Cardiac muscle cell (in vitro differentiated cells and primary cell): ENCODE results near the gene TMEM9. TPM values are rescaled to one million over a fixed set of nuclear protein-coding genes. Genes with fewer than 3 reads are reported as not detected.

Experiments
- DNase-seq, 2 donors: peaks; one replicate each; pipeline versions ENCODE4 v3.0.0 to v3.0.0-alpha.2; 2010 to 2017; ENCODE audit warnings: low read depth in 1 of 2, low spot score in 1 of 2
- H3K27ac ChIP-seq: fragments of 200-600 bp; sonication (generic); 2 replicates; pipeline ENCODE4 v1.5.1; 2016
- H3K27me3 ChIP-seq: fragments of 200-600 bp; sonication (generic); 2 replicates; pipeline ENCODE4 v1.6.0; 2016; ENCODE audit warnings: control low read depth
- H3K36me3 ChIP-seq: fragments of 200-600 bp; sonication (generic); 2 replicates; pipeline ENCODE4 v1.5.1; 2016; ENCODE audit warnings: control low read depth
- H3K4me1 ChIP-seq: fragments of 200-600 bp; sonication (generic); 2 replicates; pipeline ENCODE4 v1.8.1; 2017; ENCODE audit warnings: low read depth, mild to moderate bottlenecking, mixed run types
- H3K4me3 ChIP-seq: fragments of 200-600 bp; sonication (generic); 2 replicates; pipeline ENCODE4 v1.5.1; 2016; ENCODE audit warnings: mild to moderate bottlenecking
- H3K9me3 ChIP-seq: fragments of 200-600 bp; sonication (generic); 2 replicates; pipeline ENCODE4 v1.5.1; 2017; ENCODE audit warnings: low read depth, mild to moderate bottlenecking, control low read depth
- polyA plus RNA-seq: library from polyadenylated mRNA; unstranded; fragments of >200 nt; fragmentation: Nextera tagmentation; extraction: Ambion mirVana; gene quantifications from 2 replicates; pipeline ENCODE4 v1.2.1, GENCODE V29; 2016
- total RNA-seq: library from RNA; depleted of rRNA; stranded (reverse); fragments of >200 nt; gene quantifications from 2 replicates; pipeline ENCODE4 v1.2.3, GENCODE V29; 2016
- TF ChIP-seq, protein P1 (sequence below): IDR thresholded peaks from 2 replicates; pipeline ENCODE4 v1.5.1; 2012; ENCODE audit warnings: low read depth, mild to moderate bottlenecking, low read length

The TMEM9 gene
- total and polyA plus RNA-seq, 2 experiments from 2014 or later: 171 to 215 TPM

DNA sequence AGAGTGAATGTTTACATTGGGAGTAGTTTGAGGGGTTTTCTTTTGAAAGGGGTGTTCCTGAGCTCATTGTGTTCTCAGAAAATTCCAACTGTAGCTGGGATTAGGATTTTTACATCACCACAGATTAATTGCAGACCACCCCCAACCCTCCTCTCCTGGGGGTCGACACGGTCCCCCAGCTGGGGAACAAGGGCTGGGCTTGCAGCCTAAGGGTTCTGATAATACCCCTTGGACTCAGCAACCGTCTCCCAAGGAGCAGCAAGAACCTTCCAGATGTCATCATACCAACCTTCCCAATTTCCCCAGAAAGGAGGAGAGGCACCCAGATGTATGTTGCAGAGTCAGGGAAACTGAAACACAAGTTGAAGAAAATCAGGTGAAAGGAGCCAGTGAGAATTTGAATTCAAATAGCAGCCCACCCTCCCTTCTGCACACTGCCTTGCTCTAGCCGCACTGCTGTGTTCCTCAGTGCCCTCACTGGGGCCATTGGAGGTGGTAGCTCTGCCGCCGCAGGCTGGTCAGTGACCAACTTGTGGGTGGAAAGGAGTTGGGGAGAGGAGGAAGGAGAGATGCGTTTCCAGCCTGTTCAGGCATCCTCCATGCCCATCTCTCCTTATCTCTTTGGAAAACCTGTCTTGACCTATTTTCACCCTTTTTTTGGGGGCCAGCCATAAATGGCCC lies 21.7 kb upstream of the TMEM9 start:
- no peaks in the 10 kb centered on the region for H3K9me3 ChIP-seq
- H3K4me1 ChIP-seq: no peaks in the 10 kb centered on the region
- no peak for DNase-seq
- no peaks in the 10 kb centered on the region for H3K36me3 ChIP-seq
- no peak overlapping the region for H3K27ac ChIP-seq
- H3K27me3 ChIP-seq: peaks cover 21% of the 10 kb centered on the region
- H3K4me3 ChIP-seq: no peak overlapping the region
- TF ChIP-seq, protein P1, sequence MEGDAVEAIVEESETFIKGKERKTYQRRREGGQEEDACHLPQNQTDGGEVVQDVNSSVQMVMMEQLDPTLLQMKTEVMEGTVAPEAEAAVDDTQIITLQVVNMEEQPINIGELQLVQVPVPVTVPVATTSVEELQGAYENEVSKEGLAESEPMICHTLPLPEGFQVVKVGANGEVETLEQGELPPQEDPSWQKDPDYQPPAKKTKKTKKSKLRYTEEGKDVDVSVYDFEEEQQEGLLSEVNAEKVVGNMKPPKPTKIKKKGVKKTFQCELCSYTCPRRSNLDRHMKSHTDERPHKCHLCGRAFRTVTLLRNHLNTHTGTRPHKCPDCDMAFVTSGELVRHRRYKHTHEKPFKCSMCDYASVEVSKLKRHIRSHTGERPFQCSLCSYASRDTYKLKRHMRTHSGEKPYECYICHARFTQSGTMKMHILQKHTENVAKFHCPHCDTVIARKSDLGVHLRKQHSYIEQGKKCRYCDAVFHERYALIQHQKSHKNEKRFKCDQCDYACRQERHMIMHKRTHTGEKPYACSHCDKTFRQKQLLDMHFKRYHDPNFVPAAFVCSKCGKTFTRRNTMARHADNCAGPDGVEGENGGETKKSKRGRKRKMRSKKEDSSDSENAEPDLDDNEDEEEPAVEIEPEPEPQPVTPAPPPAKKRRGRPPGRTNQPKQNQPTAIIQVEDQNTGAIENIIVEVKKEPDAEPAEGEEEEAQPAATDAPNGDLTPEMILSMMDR: no peak

DNA sequence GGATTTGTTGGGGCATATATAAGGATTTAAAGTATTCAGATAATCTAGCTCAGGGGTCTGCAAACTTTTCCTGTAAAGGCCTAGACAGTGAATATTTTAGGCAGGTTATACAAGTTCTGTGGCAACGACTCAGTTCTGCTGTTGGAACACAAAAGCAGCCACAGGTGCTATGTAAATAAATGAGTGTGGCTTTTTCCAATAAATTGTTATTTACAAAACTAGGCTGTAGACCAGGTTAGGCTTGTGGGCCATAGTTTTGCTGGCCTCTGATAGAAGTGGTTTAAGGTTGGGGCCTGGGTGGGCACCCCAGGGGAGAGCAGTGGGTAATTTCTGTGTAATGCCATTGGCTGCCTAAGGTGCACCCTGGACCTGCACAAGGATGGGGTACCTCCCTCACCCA lies 19.5 kb upstream of the TMEM9 start:
- Histone ChIP-seq H3K4me1 (peaks cover 10% of the 10 kb centered on the region), H3K4me3 (no peak overlapping the region), H3K27me3 (peaks cover 7% of the 10 kb centered on the region), H3K36me3 (no peaks in the 10 kb centered on the region), H3K27ac (no peak overlapping the region), H3K9me3 (no peaks in the 10 kb centered on the region)
- no peak for DNase-seq
- TF ChIP-seq, protein P1: no peak

DNA sequence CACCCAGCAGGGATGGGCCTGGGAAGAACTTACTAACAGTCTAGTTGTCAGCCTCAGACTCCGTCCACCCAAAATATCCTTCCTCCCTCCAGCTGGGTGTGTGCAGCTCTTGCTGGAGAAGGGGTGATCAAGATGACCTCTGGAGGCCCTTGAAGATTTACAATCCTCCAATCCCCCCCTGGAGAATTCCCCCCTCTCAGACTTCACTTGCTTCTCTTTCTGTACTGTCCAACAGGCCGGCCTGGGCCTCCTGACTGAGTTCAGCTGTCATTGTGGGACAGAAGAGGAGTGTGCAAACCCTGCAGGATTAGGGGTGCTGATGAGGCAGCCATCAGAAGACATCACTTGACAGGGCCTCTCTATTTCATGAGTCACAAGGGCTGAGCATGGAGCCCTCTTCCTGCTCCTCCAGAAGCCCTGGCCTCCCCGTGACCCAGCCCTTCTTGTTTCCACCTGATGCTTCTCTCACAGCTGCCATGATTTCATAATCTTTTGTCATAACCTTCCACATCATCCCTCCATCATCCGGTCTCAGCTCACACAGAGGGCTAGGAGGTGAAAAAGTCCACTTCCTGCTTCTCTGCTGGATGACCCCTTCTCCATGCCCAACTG lies 18.8 kb upstream of the TMEM9 start:
- TF ChIP-seq, protein P1: no peak
- Histone ChIP-seq H3K27ac (no peak overlapping the region), H3K36me3 (no peaks in the 10 kb centered on the region), H3K27me3 (peaks cover 7% of the 10 kb centered on the region), H3K4me1 (peaks cover 10% of the 10 kb centered on the region), H3K4me3 (no peak overlapping the region), H3K9me3 (no peaks in the 10 kb centered on the region)
- DNase-seq: peak in 1 of 2 donors; percentile 14

DNA sequence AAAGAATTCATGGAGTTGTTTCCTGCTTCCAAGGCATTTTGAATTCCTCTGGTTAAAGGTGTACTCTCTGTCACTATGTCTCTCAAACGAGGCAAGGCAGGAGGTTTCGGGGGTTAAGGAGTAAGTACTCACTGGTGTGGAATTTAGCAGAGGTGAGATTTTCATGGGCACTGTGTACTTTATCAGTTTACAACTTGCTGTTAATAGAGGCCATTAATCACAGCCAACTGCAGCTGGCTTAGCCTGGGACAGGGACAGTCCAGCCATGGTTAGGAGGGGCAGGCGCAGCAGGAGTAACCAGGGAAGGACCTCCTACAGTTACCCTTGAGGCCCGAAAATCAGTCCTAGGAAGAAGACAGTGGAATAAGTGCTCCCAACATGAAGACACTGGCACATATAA lies 18.1 kb upstream of the TMEM9 start:
- Histone ChIP-seq H3K27me3 (peaks cover 7% of the 10 kb centered on the region), H3K27ac (no peak overlapping the region), H3K4me3 (no peak overlapping the region), H3K4me1 (peaks cover 10% of the 10 kb centered on the region), H3K9me3 (no peaks in the 10 kb centered on the region), H3K36me3 (no peaks in the 10 kb centered on the region)
- DNase-seq: peak in 1 of 2 donors; percentile 43
- TF ChIP-seq, protein P1: no peak

DNA sequence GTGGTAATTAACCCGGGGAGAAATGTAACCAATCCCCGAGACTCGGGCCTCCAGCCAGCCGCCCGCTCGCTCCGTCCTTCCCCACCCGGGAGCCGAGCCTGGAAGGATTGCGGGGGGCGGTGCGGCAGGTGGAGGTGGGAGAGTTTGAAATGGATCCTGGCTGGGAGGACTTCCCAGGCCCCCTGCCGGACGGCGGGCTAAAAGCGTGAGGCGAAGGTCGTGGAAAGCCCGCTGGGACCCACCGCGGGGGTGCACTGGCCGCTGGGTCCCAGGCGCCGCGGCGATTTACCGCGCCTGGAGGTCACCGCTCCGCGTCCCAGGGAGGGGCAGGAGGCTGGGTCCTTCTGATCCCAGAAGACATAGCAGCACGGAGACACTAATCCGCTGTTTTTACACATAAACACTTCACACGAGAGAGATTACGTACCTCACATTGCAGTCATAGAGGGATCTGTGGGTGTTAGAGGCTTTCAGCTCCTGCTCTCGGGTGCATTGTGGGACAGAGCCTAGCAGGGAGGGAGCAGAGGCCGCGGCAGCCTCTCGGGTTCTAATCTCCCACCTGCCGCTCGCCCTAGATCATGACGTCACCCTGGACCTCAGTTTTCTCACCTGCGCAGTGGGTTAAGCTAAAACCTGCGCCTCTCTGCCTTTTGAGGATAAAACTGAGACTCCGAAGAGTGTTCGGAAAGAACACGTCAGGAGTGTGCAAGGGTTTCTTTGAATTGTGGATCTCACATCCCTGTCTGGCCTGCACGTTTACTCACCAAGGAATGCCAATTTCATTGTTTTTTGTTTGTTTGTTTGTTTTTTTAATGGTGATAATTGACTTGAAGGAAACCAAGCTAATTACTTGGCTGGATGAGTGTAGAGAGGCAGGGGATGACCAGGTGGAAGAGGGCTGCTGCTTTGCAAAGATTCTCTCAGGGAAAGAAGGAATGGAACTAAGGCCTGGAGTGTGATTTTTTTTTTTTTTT lies 17.1 kb upstream of the TMEM9 start:
- Histone ChIP-seq H3K27me3 (peaks cover 6% of the 10 kb centered on the region), H3K36me3 (no peaks in the 10 kb centered on the region), H3K9me3 (no peaks in the 10 kb centered on the region), H3K4me1 (peaks cover 10% of the 10 kb centered on the region), H3K27ac (peak overlapping the region; percentile 89), H3K4me3 (peak overlapping the region; percentile 39)
- TF ChIP-seq, protein P1: peak; percentile 44
- DNase-seq: peak; percentile 43 to 78
